HG02840 (cell line): ENCODE data around the gene NOL4L.
"Not testable (repeated sequence)": the region's sequence is repeated elsewhere in the genome, so short reads cannot be mapped to it uniquely, and the experiment has no call there.

ENCODE experiments used
- ATAC-seq: cut with Tn5 transposase; IDR thresholded peaks from one replicate; pipeline ENCODE4 v1.9.1; 2021; ENCODE audit warnings: mild to moderate bottlenecking, moderate library complexity, moderate number of reproducible peaks; ENCODE audit not compliant: unreplicated experiment, low FRiP score

The NOL4L gene

DNA sequence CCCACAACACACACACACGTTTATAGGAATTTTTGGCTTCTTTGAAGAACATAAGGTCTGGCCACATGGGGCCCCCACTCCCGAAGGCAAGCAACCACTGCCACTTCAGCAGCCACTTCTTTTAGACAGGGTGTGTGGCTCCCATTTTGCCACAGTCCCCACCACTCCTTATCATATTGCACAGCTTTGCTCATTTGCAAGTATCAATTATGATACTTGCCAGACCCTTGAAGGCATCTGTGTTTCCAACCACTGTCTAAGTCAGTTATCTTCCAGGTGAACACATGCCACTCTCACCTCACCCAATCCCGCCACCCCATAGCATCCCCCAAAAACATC, 73.1 kb downstream of the NOL4L start:
- no peak for ATAC-seq

- no peak for ATAC-seq
Measured at GRCh38 chr20:32511358-32512046, 73.6 kb downstream of the NOL4L start.

DNA sequence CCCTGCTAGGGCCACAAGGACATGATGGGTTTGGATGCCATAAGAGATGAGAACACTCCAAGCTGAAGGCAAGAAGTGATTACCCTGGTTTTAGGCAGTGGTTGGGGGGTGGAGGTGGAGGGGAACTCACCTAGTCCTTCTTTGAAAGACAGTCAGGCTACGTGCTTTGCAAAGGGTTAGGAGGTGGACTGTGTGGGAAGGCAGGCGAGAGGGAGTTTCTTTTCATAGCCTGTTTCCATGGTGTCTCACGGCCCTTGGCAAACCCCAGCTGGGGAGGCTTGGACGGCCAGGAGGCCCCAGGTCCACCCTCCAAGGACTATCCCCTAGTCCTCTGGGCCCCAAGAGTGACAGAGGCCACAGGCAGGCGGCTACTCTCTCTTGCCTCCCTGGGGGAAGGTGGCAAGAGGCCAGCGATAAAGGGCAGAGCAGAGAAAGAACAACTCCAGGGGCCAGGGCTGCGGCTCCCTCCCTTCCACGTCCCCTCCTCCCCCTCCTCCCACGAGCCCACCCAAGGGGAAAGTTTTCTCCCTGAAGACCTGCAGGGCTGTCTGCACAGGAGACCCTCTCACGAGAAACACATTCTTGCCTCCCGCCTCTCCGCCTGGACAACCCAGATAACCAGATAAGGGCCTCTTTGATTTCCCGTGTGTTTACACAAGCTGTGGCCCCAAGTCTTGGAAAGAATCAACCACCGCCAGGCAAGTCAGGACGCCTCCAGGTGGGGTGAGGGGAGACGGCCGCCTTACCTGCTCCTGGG, 74.4 kb downstream of the NOL4L start:
- ATAC-seq, result no peak

- ATAC-seq, result no peak
Measured at GRCh38 chr20:32510120-32510600, 75.0 kb downstream of the NOL4L start.

DNA sequence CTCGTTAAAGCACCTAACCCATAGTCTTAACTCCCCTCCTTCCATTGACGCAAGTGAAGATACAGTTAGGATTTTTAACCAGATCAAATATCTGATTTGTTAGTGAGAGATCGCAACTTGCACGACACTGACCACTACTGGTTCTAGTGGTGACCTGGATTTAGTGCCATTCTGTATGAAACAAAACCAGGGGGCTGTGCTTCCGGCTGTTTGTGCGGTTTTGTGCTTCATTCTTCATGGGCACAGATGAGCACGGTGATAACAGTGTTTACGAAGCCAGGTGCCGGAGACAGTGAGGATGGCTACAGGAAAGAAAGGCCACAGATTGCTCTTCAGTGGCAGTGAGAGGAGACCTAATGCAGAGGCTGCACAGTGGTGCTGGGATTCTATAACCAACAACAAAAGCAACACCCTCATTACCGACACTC, 75.5 kb downstream of the NOL4L start:
- ATAC-seq, result no peak

GRCh38 chr20:32508775-32509119, 76.4 kb downstream of the NOL4L start:
- no peak for ATAC-seq

DNA sequence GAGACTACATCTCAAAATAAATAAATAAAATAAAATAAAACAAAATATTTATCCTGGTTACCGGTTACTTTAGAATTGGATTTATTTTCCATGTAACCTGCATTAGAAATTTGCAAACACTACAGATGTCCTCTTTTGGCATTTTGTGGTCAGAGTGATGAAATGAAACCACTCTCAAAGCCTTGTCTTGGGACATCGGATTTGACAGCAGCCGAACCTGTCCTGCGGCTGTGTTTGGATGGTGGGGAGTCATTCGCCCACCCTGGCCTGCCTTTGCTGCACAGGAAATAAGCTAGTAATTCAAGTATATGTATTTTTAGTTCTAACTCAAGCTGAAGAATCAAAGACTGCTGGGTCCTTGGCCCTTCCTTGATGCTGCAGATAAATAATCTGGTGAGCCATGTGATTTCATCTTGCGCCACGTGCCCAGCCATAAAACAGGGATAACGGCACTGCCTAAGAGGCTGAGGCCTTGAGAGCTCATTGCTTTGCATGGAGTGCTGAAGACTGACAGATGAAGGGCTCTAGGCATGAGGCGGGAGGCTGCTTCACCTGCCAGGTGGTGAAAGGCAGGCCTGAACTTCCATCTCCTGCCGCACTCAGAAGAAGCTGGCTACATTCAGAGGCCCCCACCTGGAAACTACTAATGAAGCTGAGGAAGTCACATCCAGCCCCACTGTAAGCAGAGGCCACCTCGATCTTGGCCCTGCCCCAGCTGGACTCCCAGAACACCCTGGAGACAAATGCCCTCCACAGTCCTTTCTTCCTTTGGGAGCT, 76.9 kb downstream of the NOL4L start:
- ATAC-seq, result no peak

DNA sequence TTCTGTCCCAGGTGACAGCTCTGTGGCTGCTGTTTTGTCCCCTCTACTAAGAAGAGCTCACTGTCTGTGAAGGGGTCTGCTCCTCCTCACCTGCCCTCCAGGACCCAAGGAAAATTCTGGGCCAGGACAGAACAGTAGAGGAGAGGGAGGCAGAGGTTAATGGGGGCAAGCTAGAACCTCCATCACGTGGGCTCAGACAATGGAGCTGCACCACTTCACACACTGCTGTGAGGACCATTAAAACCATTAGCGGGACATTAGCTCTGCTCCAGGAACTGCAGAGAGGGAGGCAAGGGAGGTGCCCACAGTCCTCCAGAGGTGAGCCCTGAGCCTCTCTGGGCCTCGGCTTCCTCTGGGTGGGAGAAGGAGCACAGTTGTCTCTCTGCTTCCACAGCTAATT, 78.4 kb downstream of the NOL4L start:
- no peak for ATAC-seq

- no peak for ATAC-seq
Measured at GRCh38 chr20:32505723-32506473, 79.2 kb downstream of the NOL4L start.

DNA sequence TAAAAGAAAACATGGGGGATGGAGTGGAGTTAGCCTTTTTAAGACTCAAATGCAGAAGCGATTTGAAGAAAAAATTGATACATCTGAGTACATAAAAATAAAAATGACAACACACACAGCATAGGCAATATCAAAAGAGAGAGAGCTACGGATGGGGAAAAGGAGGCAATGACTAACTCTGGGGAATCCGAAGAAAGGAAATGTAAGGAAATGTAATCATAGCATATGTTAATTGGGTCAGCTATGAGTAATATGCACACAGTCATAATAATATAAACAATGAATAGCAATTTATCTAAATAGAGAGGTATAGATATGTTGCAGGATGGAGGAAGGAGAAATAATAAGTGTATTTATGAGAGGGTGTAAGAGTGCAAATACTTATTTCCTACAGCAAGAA, 83.4 kb downstream of the NOL4L start:
- no peak for ATAC-seq

DNA sequence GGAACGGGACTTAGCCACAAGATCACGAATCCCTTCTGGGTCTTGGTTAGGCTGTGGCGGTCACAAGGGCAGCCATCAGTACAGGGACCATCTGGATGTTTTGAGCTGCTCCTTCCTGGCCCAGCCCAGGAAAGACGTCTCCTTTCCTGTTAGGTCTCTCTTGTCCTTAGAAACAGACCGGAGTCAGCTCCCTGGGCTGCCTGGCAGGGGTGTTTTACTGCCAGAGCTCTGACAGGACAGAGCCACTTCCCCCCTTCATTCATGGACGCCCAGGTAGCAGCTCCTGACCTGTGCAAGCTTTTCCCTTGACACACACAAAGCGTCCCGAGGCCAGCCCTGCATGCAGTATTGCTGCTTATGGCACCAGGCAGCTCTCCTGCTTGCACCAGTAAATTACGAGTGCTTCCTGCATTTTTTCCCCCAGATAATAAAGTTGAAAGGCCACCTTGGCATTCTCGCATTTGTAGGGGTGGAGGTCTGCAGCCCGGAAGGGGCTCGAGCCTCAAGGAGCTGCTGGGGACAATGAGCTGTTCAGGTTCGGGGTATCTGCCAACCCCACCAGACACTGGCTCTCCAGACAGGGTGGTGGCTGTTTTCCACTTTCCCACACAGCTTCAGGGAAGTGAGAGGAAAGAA, 87.4 kb downstream of the NOL4L start:
- no peak for ATAC-seq

- no peak for ATAC-seq
Measured at GRCh38 chr20:32496811-32497533, 88.2 kb downstream of the NOL4L start.

DNA sequence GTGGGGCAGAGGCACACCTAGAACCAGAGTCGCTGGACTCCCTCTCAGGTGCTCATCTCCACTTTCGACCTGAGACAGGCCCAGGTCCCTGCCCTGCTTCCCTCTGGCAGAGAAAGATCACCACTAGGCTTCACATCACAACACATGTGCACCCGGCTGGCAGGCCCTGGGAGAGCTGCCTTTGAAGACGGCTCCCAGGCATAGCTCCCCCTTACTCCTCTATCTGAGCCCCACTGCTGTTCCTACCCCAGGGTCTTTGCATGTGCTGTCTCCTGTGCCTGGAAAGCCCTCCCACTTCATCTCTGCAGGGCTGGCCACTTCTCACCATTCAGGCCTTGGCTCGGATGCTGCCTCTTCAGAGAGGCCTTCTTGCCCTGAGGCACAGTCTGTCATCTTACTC, 89.2 kb downstream of the NOL4L start:
- no peak for ATAC-seq

DNA sequence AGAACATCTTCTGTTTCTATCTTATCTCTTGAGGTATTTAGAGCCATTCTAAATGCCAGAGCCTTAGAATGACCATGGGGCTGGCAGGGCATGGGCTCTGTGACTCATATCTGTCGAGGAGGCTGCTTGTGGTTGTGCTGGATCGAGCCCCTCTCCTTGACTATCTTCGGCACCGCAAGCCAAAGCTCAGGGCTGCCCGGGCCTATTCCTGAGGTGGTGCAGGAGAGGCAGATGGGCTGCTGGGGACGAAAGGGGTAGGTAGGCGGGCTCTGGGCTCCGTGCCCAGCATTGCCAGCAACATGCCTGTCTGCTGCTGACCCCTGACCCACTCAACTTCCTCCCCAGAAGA, 89.9 kb downstream of the NOL4L start:
- ATAC-seq, result no peak

GRCh38 chr20:32494483-32495216, 90.5 kb downstream of the NOL4L start:
- no peak for ATAC-seq

GRCh38 chr20:32493356-32493755, 91.8 kb downstream of the NOL4L start:
- no peak for ATAC-seq

DNA sequence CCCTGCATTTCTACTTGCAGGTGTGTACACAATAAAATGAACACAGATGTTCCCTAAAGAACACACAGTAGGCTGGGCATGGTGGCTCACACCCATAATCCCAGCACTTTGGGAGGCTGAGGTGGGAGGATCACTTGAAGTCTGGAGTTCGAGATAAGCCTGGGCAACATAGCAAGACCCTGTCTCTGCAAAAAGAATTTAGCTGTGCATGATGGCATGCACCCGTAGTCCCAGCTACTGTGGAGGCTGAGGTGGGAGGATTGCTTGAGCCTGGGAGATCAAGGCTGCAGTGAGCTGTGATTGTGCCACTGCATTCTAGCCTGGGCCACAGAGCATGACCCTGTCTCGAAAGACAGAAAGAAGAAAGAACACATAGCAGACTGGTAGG, 93.4 kb downstream of the NOL4L start:
- ATAC-seq, result not testable (repeated sequence)

DNA sequence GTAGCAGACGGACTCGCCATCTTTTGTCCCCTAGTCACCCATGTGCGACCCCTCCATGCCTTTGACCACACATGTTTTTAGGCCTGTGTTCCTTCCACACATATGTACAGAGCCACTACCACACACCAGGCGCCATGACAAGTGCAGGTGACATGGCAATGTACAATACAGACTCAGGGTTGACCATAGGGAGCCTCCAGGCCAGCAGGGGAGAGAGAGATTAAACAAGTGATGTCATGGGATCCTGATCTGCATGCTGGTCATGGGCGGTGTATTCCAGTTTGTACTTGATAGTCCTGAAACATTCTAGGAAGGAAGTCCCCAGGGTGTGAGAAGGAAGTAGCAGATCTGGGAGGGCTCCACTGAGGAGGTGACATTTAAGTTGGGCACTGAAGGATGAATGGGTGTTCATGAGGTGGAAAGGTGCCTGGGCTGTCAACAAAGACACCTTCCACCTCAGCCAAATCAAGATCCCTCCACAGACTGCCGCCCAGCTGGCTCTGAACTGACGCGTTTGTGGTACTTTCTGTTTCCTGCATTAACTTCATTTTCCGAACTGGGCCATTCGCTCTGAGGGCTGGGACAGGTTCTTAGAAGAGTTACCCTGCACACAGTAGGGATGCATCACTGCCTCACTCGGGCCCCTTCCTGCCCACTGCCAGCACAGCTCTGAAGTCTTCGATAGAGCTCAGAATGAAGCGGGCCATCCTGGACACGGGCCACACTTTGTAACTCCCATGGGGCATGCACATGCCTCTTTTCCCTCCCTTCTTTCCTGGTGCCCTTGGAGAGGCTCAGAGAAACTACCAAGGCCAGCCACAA, 94.0 kb downstream of the NOL4L start:
- no peak for ATAC-seq
